GM21737 (cell line): ENCODE measurements around the gene DDX39B.
A peak's percentile ranks its signal among the peaks of the same experiment; 100 is the strongest.
"Not testable (repeated sequence)": the region's sequence is repeated elsewhere in the genome, so short reads cannot be mapped to it uniquely, and the experiment has no call there.

Experiments
- ATAC-seq: cut with Tn5 transposase; IDR thresholded peaks from one replicate; pipeline ENCODE4 v1.9.1; 2021; ENCODE audit warnings: mild to moderate bottlenecking, moderate library complexity; ENCODE audit not compliant: unreplicated experiment

DDX39B gene

GRCh38 chr6:31529329-31530150 lies 12.3 kb downstream of the DDX39B start:
- no peak for ATAC-seq

- ATAC-seq = no peak
These were observed 12.9 kb downstream of the DDX39B start, which contains the start of gene MCCD1 for GRCh38 chr6:31528821-31529328. Gene MCCD1 (plus strand): TSS chr6:31528962. CDS start chr6:31529015, 53 bp downstream.

- no peak for ATAC-seq
These were observed 13.5 kb downstream of the DDX39B start for GRCh38 chr6:31528307-31528777.

- ATAC-seq = no peak
These were observed 15.7 kb downstream of the DDX39B start for GRCh38 chr6:31525932-31526591.

GRCh38 chr6:31525553-31525931 lies 16.3 kb downstream of the DDX39B start:
- ATAC-seq = no peak

- ATAC-seq = no peak
These were observed 20.0 kb downstream of the DDX39B start for GRCh38 chr6:31521835-31522234.

GRCh38 chr6:31513456-31514165 lies 28.2 kb downstream of the DDX39B start:
- ATAC-seq = no peak

GRCh38 chr6:31510007-31510406 lies 31.8 kb downstream of the DDX39B start:
- no peak for ATAC-seq

GRCh38 chr6:31509036-31509435 lies 32.8 kb downstream of the DDX39B start:
- ATAC-seq = not testable (repeated sequence)

GRCh38 chr6:31502586-31502985 lies 39.2 kb downstream of the DDX39B start:
- ATAC-seq = no peak

GRCh38 chr6:31499648-31500047 lies 42.2 kb downstream of the DDX39B start:
- ATAC-seq = not testable (repeated sequence)

GRCh38 chr6:31498748-31499147 lies 43.1 kb downstream of the DDX39B start:
- ATAC-seq = no peak

GRCh38 chr6:31497531-31498476 lies 44.0 kb downstream of the DDX39B start, which contains the start of gene MICB:
Gene MICB (plus strand): TSS chr6:31498145. CDS start chr6:31498194, 49 bp downstream.
- ATAC-seq = peak; percentile 50

GRCh38 chr6:31496826-31497225 lies 45.0 kb downstream of the DDX39B start:
- ATAC-seq = not testable (repeated sequence)

GRCh38 chr6:31495580-31495979 lies 46.2 kb downstream of the DDX39B start:
- no peak for ATAC-seq

- ATAC-seq = peak; percentile 40
These were observed 47.7 kb downstream of the DDX39B start for GRCh38 chr6:31493875-31494694.

- ATAC-seq = not testable (repeated sequence)
These were observed 48.3 kb downstream of the DDX39B start for GRCh38 chr6:31493550-31493874.

GRCh38 chr6:31490115-31490873 lies 51.5 kb downstream of the DDX39B start:
- ATAC-seq = no peak
